LNCaP clone FGC (cell line): Measurements from ENCODE around the gene RBBP5.

Experiments
- DNase-seq: peaks from one replicate; pipeline ENCODE4 v3.0.0-alpha.2; 2011; ENCODE audit warnings: low read depth
- H3K4me3 ChIP-seq: 2 replicates; pipeline ENCODE4 v1.5.1; 2011; ENCODE audit warnings: mild to moderate bottlenecking, low read depth, low read length, control low read depth
- CTCF ChIP-seq: IDR thresholded peaks from 2 replicates; pipeline ENCODE4 v1.5.1; 2012; ENCODE audit warnings: mild to moderate bottlenecking; ENCODE audit not compliant: control insufficient read depth, insufficient read depth; ENCODE audit errors: extremely low read depth

The RBBP5 gene

GRCh38 chr1:205144046-205144720 lies 22.4 kb upstream of the RBBP5 start:
- TF ChIP-seq CTCF, result no peak
- DNase-seq, result no peak
- no peak overlapping the region for H3K4me3 ChIP-seq

- TF ChIP-seq CTCF, result no peak
- no peak for DNase-seq
- H3K4me3 ChIP-seq, result no peak overlapping the region
Observed at GRCh38 chr1:205142102-205142469, 20.3 kb upstream of the RBBP5 start.

GRCh38 chr1:205141236-205142101 lies 19.7 kb upstream of the RBBP5 start:
- TF ChIP-seq CTCF, result peak; percentile 68

GRCh38 chr1:205140113-205140512 lies 18.3 kb upstream of the RBBP5 start:
- TF ChIP-seq CTCF, result no peak
- no peak overlapping the region for H3K4me3 ChIP-seq
- DNase-seq, result no peak

More at GRCh38 chr1:205141236-205142101, 19.7 kb upstream of the RBBP5 start:
- H3K4me3 ChIP-seq, result no peak overlapping the region
- DNase-seq, result peak; percentile 62

GRCh38 chr1:205137901-205138300 lies 16.1 kb upstream of the RBBP5 start:
- TF ChIP-seq CTCF, result no peak

GRCh38 chr1:205133287-205133686 lies 11.5 kb upstream of the RBBP5 start:
- DNase-seq, result no peak
- no peak for TF ChIP-seq CTCF

More at GRCh38 chr1:205137901-205138300, 16.1 kb upstream of the RBBP5 start:
- no peak for DNase-seq
- no peak overlapping the region for H3K4me3 ChIP-seq

More at GRCh38 chr1:205133287-205133686, 11.5 kb upstream of the RBBP5 start:
- no peak overlapping the region for H3K4me3 ChIP-seq
